ENCODE measurements around the gene MAML3.

DNA sequence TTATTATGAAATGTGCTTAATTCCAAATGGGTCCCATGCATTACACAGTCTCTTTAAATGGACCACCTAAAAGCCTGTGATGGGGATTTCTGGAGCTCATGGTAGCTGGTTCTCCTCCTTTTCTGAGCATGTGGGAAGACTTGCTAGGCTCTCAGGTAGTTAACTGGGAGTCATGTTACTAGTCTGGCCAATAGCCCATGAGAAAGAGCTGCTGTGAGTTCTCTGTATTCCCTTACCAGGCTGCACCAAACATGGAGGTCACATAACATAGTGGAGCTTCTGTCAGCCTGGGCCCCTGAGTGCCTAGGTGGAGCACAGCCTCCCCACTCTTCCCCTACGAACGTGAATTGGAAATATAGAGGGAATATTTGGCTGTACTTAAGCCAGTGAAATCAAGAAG lies 198.4 kb downstream of the MAML3 start:
- no peak for TF ChIP-seq L3MBTL2 (conservative IDR thresholded peaks at IDR 0.05)
- TF ChIP-seq HDGF (IDR thresholded peaks at IDR 0.05; ENCODE audit: borderline replicate concordance), result no peak
- no peak for TF ChIP-seq FOXK2 (IDR thresholded peaks at IDR 0.05)
- TF ChIP-seq ELF4 (IDR thresholded peaks at IDR 0.05), result no peak
- no peak for TF ChIP-seq ARNT (IDR thresholded peaks at IDR 0.05)
- TF ChIP-seq FOXM1 (IDR thresholded peaks at IDR 0.05; ENCODE audit: borderline replicate concordance), result no peak
- TF ChIP-seq SP1 (IDR thresholded peaks at IDR 0.05), result no peak
- TF ChIP-seq SUZ12 (IDR thresholded peaks at IDR 0.05), result no peak
- TF ChIP-seq TARDBP (IDR thresholded peaks at IDR 0.05), result no peak
- no peak for TF ChIP-seq LEF1 (IDR thresholded peaks at IDR 0.05; ENCODE audit: borderline replicate concordance)
- TF ChIP-seq FOXA1 (IDR thresholded peaks at IDR 0.05), result no peak
- no peak for TF ChIP-seq ZNF384 (IDR thresholded peaks at IDR 0.05)
- no peak for TF ChIP-seq BHLHE40 (IDR thresholded peaks at IDR 0.05; ENCODE audit: borderline replicate concordance)
- no peak for TF ChIP-seq NFRKB (IDR thresholded peaks at IDR 0.05)
